GM18909 (cell line): ENCODE measurements around the gene TMPRSS15.

Experiments
- ATAC-seq: cut with Tn5 transposase; IDR thresholded peaks from one replicate; pipeline ENCODE4 v1.9.1; 2021; ENCODE audit warnings: mild to moderate bottlenecking; ENCODE audit not compliant: unreplicated experiment, poor library complexity

The TMPRSS15 gene

GRCh38 chr21:18354947-18355346 lies 48.6 kb downstream of the TMPRSS15 start:
- ATAC-seq: no peak

GRCh38 chr21:18350216-18350615 lies 53.4 kb downstream of the TMPRSS15 start:
- ATAC-seq: no peak

- no peak for ATAC-seq
Observed at GRCh38 chr21:18349468-18349867, 54.1 kb downstream of the TMPRSS15 start.

GRCh38 chr21:18340387-18340942 lies 63.1 kb downstream of the TMPRSS15 start:
- no peak for ATAC-seq

GRCh38 chr21:18335651-18336236 lies 67.8 kb downstream of the TMPRSS15 start:
- ATAC-seq: no peak

- no peak for ATAC-seq
Observed at GRCh38 chr21:18334066-18334465, 69.5 kb downstream of the TMPRSS15 start.

- ATAC-seq: no peak
Observed at GRCh38 chr21:18318156-18318555, 85.4 kb downstream of the TMPRSS15 start.

GRCh38 chr21:18298228-18298627 lies 105.4 kb downstream of the TMPRSS15 start:
- no peak for ATAC-seq

- ATAC-seq: no peak
Observed at GRCh38 chr21:18294100-18294499, 109.5 kb downstream of the TMPRSS15 start.

- no peak for ATAC-seq
Observed at GRCh38 chr21:18289876-18290275, 113.7 kb downstream of the TMPRSS15 start.

- no peak for ATAC-seq
Observed at GRCh38 chr21:18285379-18285778, 118.2 kb downstream of the TMPRSS15 start.

- no peak for ATAC-seq
Observed at GRCh38 chr21:18275781-18276180, 127.8 kb downstream of the TMPRSS15 start.

GRCh38 chr21:18274370-18274769 lies 129.2 kb downstream of the TMPRSS15 start:
- no peak for ATAC-seq

GRCh38 chr21:18273400-18273799 lies 130.2 kb downstream of the TMPRSS15 start:
- no peak for ATAC-seq

GRCh38 chr21:18269856-18270255 lies 133.7 kb downstream of the TMPRSS15 start:
- no peak for ATAC-seq

- no peak for ATAC-seq
Observed at GRCh38 chr21:18268906-18269305, 134.7 kb downstream of the TMPRSS15 start.

GRCh38 chr21:18267496-18267895 lies 136.1 kb downstream of the TMPRSS15 start:
- ATAC-seq: no peak

GRCh38 chr21:18265944-18266343 lies 137.6 kb downstream of the TMPRSS15 start:
- ATAC-seq: no peak

- no peak for ATAC-seq
Observed at GRCh38 chr21:18253799-18254198, 149.8 kb downstream of the TMPRSS15 start.

- no peak for ATAC-seq
Observed at GRCh38 chr21:18253221-18253620, 150.4 kb downstream of the TMPRSS15 start.

GRCh38 chr21:18252680-18253079 lies 150.9 kb downstream of the TMPRSS15 start:
- ATAC-seq: no peak

GRCh38 chr21:18252256-18252655 lies 151.3 kb downstream of the TMPRSS15 start:
- no peak for ATAC-seq
